Measurements from ENCODE around the gene CATSPERZ.
A peak's percentile ranks its signal among the peaks of the same experiment; 100 is the strongest.

The CATSPERZ gene

DNA sequence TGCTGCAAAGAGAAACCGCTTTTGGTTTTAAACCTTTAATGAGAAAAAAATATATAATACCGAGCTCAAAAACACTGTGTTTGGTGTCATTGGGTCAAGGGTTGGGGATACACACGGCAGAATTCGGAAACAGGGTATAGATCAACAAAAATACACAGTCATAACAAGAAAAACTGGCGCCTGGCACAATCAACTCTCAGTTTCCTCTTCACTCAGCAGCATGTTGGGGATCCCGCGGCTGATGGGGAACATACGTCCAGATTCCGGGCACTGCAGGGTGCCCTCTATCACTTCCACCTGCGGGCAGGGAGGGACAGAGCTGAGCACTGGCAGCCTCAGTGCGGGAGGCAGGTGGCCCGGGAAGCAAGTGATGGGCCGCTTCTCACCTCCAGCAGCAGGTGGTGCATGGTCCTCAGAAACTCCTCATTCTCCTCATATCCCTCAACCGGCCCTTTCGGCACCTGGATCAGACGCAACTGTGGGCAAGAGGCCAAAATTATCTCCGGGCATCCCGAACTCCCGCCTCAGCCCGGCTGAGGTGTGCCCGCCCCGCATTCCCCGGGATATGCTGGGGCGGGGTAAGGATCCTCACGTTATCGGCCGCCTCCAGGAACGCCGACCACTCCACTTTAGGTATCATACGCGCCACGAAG, 16.6 kb downstream of the CATSPERZ start:
- ChIA-PET POLR2A (interaction anchor here (0.8 to 3.8 kb wide), 18 partner anchors 11 to 314 kb away, joined by 3 to 70 read pairs (median 6); partner anchors contain the start of genes BAD, ESRRA, FERMT3 and FKBP2), CTCF (interaction anchor here (0.9 to 2.9 kb wide), 6 partner anchors 12 to 39 kb away, joined by 3 to 38 read pairs (median 10); partner anchors contain the start of genes CCDC88B and ESRRA)
- no peak for TF ChIP-seq HDGF (IDR thresholded peaks at IDR 0.05; ENCODE audit: borderline replicate concordance)
- peak; percentile 17; the same call in 1 of the 2 replicates for TF ChIP-seq L3MBTL2 (conservative IDR thresholded peaks at IDR 0.05)
- DNase-seq (ENCODE audit: extremely low spot score) = no peak

GRCh38 chr11:64317325-64317960, 17.3 kb downstream of the CATSPERZ start, which contains the start of gene TRMT112:
TSS of gene TRMT112 (minus strand) at chr11:64317559. CDS start at chr11:64317526, 33 bp downstream.
- DNase-seq (ENCODE audit: extremely low spot score) = peak; percentile 86
- POLR2A ChIA-PET = interaction anchor here (0.6 to 3.8 kb wide), 40 partner anchors 10 to 479 kb away, joined by 3 to 70 read pairs (median 4); partner anchors contain the start of genes BAD, ESRRA, FERMT3 and FKBP2
- CTCF ChIA-PET = interaction anchor here (0.7 to 2.9 kb wide), 11 partner anchors 13 to 49 kb away, joined by 3 to 38 read pairs (median 6); partner anchors contain the start of genes CCDC88B and ESRRA
- TF ChIP-seq SUZ12 (IDR thresholded peaks at IDR 0.05) (no peak), L3MBTL2 (conservative IDR thresholded peaks at IDR 0.05) (0 out of 2 replicates have a peak, but pooled peaks have one; percentile 12), ELF4 (IDR thresholded peaks at IDR 0.05) (peak; percentile 85)

DNA sequence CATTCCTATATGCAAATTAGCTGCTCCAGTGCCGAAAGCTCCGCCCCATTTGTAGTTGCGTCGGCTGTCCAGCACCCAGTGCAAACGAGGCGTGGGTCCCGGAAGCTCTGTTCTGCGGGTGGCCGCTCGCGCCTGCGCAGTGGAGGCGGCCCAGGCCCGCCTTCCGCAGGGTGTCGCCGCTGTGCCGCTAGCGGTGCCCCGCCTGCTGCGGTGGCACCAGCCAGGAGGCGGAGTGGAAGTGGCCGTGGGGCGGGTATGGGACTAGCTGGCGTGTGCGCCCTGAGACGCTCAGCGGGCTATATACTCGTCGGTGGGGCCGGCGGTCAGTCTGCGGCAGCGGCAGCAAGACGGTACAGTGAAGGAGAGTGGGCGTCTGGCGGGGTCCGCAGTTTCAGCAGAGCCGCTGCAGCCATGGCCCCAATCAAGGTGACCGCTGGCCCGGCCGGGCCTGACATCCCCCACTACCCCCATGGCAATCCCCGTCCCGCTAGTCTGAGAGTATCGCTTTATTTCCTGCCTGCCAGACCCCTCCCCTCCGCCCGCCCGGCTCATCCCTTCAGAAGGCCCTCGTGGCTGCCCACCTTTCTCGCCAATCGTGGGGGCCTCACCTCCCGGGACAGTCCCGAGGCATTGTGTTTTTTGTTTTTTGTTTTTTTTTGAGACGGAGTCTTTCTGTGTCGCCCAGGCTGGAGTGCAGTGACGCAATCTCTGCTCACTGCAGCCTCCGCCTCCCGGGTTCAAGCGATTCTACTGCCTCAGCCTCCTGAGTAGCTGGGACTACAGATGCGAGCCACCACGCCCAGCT, 18.0 kb downstream of the CATSPERZ start, which contains the start of gene PRDX5:
Gene PRDX5 (plus strand): TSS at position 161 of the 805 bp plus-strand sequence. CDS start 95 bp downstream, at position 256.
- CTCF ChIA-PET = interaction anchor here (0.7 to 2.9 kb wide), 11 partner anchors 13 to 49 kb away, joined by 3 to 38 read pairs (median 6); partner anchors contain the start of genes CCDC88B and ESRRA
- peak; percentile 96 for DNase-seq (ENCODE audit: extremely low spot score)
- POLR2A ChIA-PET = interaction anchor here (0.6 to 3.8 kb wide), 40 partner anchors 9 to 479 kb away, joined by 3 to 70 read pairs (median 4); partner anchors contain the start of genes BAD, ESRRA, FERMT3 and FKBP2
- TF ChIP-seq ELF4 (IDR thresholded peaks at IDR 0.05) (0 out of 2 replicates have a peak, but pooled peaks have one; percentile 9), HDGF (IDR thresholded peaks at IDR 0.05; ENCODE audit: borderline replicate concordance) (no peak)

GRCh38 chr11:64318766-64319761, 18.9 kb downstream of the CATSPERZ start:
- TF ChIP-seq FOXM1 (IDR thresholded peaks at IDR 0.05; ENCODE audit: borderline replicate concordance) (no peak), FOXA1 (IDR thresholded peaks at IDR 0.05) (no peak), CTBP1 (IDR thresholded peaks at IDR 0.05; ENCODE audit: borderline replicate concordance) (no peak)
- POLR2A ChIA-PET = interaction anchor here (1.9 to 3.8 kb wide), 6 partner anchors 12 to 75 kb away, joined by 8 to 70 read pairs (median 48); partner anchors contain the start of gene ESRRA
- CTCF ChIA-PET = interaction anchor here (2.0 kb wide), 2 partner anchors 12 to 15 kb away, joined by 13 to 17 read pairs; partner anchors contain the start of gene ESRRA
- no peak for DNase-seq (ENCODE audit: extremely low spot score)

DNA sequence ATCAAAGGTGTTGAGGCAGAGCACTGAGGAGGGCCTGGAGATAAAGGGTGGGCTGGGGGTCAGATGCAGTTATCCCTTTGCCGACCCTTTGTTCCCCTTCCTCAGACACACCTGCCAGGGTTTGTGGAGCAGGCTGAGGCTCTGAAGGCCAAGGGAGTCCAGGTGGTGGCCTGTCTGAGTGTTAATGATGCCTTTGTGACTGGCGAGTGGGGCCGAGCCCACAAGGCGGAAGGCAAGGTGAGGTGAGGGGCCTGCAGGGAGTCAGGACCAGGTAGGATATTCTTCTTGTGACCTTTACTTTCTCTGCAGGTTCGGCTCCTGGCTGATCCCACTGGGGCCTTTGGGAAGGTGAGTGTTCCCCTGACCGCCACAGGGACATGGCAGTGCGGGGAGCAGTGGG, 20.4 kb downstream of the CATSPERZ start:
- ChIA-PET POLR2A (no interaction called here), CTCF (no interaction called here)
- TF ChIP-seq CTBP1 (IDR thresholded peaks at IDR 0.05; ENCODE audit: borderline replicate concordance) (no peak), FOXM1 (IDR thresholded peaks at IDR 0.05; ENCODE audit: borderline replicate concordance) (no peak), LEF1 (IDR thresholded peaks at IDR 0.05; ENCODE audit: borderline replicate concordance) (no peak), ARNT (IDR thresholded peaks at IDR 0.05) (no peak), SUZ12 (IDR thresholded peaks at IDR 0.05) (no peak)
- TF ChIP-seq, protein P1, sequence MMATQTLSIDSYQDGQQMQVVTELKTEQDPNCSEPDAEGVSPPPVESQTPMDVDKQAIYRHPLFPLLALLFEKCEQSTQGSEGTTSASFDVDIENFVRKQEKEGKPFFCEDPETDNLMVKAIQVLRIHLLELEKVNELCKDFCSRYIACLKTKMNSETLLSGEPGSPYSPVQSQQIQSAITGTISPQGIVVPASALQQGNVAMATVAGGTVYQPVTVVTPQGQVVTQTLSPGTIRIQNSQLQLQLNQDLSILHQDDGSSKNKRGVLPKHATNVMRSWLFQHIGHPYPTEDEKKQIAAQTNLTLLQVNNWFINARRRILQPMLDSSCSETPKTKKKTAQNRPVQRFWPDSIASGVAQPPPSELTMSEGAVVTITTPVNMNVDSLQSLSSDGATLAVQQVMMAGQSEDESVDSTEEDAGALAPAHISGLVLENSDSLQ (IDR thresholded peaks at IDR 0.05) = no peak
- DNase-seq (ENCODE audit: extremely low spot score) = no peak

DNA sequence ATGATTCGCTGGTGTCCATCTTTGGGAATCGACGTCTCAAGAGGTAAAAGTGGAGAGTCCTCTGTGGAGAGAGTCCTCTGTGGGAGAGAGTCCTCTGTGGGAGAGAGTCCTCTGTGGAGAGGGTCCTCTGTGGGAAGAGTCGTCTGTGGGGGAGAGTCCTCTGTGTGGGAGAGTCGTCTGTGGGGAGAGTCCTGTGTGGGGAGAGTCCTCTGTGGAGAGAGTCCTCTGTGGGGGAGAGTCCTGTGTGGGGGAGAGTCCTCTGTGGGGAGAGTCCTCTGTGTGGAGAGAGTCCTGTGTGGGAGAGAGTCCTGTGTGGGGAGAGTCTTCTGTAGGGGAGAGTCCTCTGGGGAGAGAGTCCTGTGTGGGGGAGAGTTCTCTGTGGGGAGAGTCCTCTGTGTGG, 20.9 kb downstream of the CATSPERZ start:
- POLR2A ChIA-PET = no interaction called here
- TF ChIP-seq NFRKB (IDR thresholded peaks at IDR 0.05) (no peak), BHLHE40 (IDR thresholded peaks at IDR 0.05; ENCODE audit: borderline replicate concordance) (no peak), ELF4 (IDR thresholded peaks at IDR 0.05) (no peak), HDGF (IDR thresholded peaks at IDR 0.05; ENCODE audit: borderline replicate concordance) (no peak), LEF1 (IDR thresholded peaks at IDR 0.05; ENCODE audit: borderline replicate concordance) (no peak), FOXK2 (IDR thresholded peaks at IDR 0.05) (no peak), ARNT (IDR thresholded peaks at IDR 0.05) (no peak), FOXA1 (IDR thresholded peaks at IDR 0.05) (no peak), FOXM1 (IDR thresholded peaks at IDR 0.05; ENCODE audit: borderline replicate concordance) (no peak), L3MBTL2 (conservative IDR thresholded peaks at IDR 0.05) (no peak), ZNF384 (IDR thresholded peaks at IDR 0.05) (no peak), TARDBP (IDR thresholded peaks at IDR 0.05) (no peak), CTBP1 (IDR thresholded peaks at IDR 0.05; ENCODE audit: borderline replicate concordance) (no peak), SP1 (IDR thresholded peaks at IDR 0.05) (no peak), SUZ12 (IDR thresholded peaks at IDR 0.05) (no peak)
- TF ChIP-seq, protein P1 (IDR thresholded peaks at IDR 0.05) = no peak
- no peak for DNase-seq (ENCODE audit: extremely low spot score)
- CTCF ChIA-PET = no interaction called here

All from HEK293T (cell line).